ENCODE measurements around the gene RHOJ. TPM values are rescaled to one million over a fixed set of nuclear protein-coding genes. Genes with fewer than 3 reads are reported as not detected.
A peak's percentile ranks its signal among the peaks of the same experiment; 100 is the strongest.

The RHOJ gene
- total and polyA plus RNA-seq, 2 of the 13 experiments (the other 11 are each of a cell fraction or from before 2014, with no cell fraction given) = 0.22 to 1.3 TPM

GRCh38 chr14:63203618-63204406, 431 bp upstream of the RHOJ start (continued):
- TF ChIP-seq, protein P1, sequence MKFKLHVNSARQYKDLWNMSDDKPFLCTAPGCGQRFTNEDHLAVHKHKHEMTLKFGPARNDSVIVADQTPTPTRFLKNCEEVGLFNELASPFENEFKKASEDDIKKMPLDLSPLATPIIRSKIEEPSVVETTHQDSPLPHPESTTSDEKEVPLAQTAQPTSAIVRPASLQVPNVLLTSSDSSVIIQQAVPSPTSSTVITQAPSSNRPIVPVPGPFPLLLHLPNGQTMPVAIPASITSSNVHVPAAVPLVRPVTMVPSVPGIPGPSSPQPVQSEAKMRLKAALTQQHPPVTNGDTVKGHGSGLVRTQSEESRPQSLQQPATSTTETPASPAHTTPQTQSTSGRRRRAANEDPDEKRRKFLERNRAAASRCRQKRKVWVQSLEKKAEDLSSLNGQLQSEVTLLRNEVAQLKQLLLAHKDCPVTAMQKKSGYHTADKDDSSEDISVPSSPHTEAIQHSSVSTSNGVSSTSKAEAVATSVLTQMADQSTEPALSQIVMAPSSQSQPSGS (CRISPR knock-in tag; IDR thresholded peaks at IDR 0.05) = peak; percentile 52
- TF ChIP-seq KDM5B (CRISPR knock-in tag; IDR thresholded peaks at IDR 0.05; ENCODE audit: borderline replicate concordance) (no peak), ZNF274 (CRISPR knock-in tag; IDR thresholded peaks at IDR 0.05) (no peak), ZNF160 (CRISPR knock-in tag; IDR thresholded peaks at IDR 0.05) (no peak), AGO2 (optimal IDR thresholded peaks at IDR 0.05; ENCODE audit: low read depth, low read length) (no peak), RARG (CRISPR knock-in tag; IDR thresholded peaks at IDR 0.05; ENCODE audit: low read depth) (no peak), FOXO1 (CRISPR knock-in tag; IDR thresholded peaks at IDR 0.05) (no peak), ZNF672 (CRISPR knock-in tag; IDR thresholded peaks at IDR 0.05) (no peak), CENPT (CRISPR knock-in tag; IDR thresholded peaks at IDR 0.05; ENCODE audit: low read depth) (no peak), XRCC5 (optimal IDR thresholded peaks at IDR 0.05; ENCODE audit: low read length) (peak; percentile 91), ZNF549 (CRISPR knock-in tag; IDR thresholded peaks at IDR 0.05) (no peak), ZNF331 (CRISPR knock-in tag; IDR thresholded peaks at IDR 0.05) (peak; percentile 70; the same call in 1 of the 2 replicates), CHD2 (IDR thresholded peaks at IDR 0.05; ENCODE audit: low read depth, low read length) (no peak), ZNF761 (CRISPR knock-in tag; conservative IDR thresholded peaks at IDR 0.05) (no peak), U2AF1 (optimal IDR thresholded peaks at IDR 0.05; ENCODE audit: low read depth, low read length) (no peak), NONO (IDR thresholded peaks at IDR 0.05) (no peak), NONO (CRISPR knock-in tag; conservative IDR thresholded peaks at IDR 0.05) (no peak), FOXK1 (CRISPR knock-in tag; IDR thresholded peaks at IDR 0.05; ENCODE audit: borderline replicate concordance, low read depth) (0 out of 2 replicates have a peak, but pooled peaks have one; percentile 11), SMAD9 (CRISPR knock-in tag; IDR thresholded peaks at IDR 0.05) (no peak), HNF4G (IDR thresholded peaks at IDR 0.05; ENCODE audit: borderline replicate concordance, low read depth, low read length) (no peak), HNF4G (CRISPR knock-in tag; IDR thresholded peaks at IDR 0.05; ENCODE audit: borderline replicate concordance, low read depth) (no peak)
- TF ChIP-seq, protein P2, sequence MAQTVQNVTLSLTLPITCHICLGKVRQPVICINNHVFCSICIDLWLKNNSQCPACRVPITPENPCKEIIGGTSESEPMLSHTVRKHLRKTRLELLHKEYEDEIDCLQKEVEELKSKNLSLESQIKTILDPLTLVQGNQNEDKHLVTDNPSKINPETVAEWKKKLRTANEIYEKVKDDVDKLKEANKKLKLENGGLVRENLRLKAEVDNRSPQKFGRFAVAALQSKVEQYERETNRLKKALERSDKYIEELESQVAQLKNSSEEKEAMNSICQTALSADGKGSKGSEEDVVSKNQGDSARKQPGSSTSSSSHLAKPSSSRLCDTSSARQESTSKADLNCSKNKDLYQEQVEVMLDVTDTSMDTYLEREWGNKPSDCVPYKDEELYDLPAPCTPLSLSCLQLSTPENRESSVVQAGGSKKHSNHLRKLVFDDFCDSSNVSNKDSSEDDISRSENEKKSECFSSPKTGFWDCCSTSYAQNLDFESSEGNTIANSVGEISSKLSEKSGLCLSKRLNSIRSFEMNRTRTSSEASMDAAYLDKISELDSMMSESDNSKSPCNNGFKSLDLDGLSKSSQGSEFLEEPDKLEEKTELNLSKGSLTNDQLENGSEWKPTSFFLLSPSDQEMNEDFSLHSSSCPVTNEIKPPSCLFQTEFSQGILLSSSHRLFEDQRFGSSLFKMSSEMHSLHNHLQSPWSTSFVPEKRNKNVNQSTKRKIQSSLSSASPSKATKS (CRISPR knock-in tag; IDR thresholded peaks at IDR 0.05) = no peak
- TF ChIP-seq, protein P3, sequence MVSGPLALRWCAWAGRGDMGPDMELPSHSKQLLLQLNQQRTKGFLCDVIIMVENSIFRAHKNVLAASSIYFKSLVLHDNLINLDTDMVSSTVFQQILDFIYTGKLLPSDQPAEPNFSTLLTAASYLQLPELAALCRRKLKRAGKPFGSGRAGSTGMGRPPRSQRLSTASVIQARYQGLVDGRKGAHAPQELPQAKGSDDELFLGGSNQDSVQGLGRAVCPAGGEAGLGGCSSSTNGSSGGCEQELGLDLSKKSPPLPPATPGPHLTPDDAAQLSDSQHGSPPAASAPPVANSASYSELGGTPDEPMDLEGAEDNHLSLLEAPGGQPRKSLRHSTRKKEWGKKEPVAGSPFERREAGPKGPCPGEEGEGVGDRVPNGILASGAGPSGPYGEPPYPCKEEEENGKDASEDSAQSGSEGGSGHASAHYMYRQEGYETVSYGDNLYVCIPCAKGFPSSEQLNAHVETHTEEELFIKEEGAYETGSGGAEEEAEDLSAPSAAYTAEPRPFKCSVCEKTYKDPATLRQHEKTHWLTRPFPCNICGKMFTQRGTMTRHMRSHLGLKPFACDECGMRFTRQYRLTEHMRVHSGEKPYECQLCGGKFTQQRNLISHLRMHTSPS (CRISPR knock-in tag; IDR thresholded peaks at IDR 0.05; ENCODE audit: low read depth) = no peak
